HG02642 (cell line): ENCODE data around the gene COX20.

Experiments used
- ATAC-seq: cut with Tn5 transposase; IDR thresholded peaks from one replicate; pipeline ENCODE4 v1.9.1; 2021; ENCODE audit warnings: mild to moderate bottlenecking; ENCODE audit not compliant: unreplicated experiment, poor library complexity

The COX20 gene

GRCh38 chr1:244868484-244869363 lies 33.3 kb downstream of the COX20 start:
- ATAC-seq = no peak

DNA sequence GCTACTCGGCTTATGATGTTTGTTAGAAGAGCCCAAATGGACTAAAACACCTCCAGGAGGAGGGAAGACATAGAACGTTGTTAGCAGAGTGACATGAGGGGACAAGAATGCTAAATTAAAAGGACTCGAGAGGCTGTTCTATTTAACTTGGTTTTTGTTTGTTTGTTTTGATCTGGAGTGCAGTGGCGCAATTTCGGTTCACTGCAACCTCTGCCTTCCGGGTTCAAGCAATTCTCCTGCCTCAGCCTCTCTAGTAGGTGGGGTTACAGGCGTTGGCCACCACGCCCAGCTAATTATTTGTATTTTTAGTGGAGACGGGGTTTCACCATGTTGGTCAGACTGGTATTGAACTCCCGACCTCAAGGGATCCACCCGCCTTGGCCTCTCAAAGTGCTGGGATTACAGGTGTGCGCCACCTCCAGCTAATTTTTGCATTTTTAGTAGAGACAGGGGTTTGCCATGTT lies 33.9 kb downstream of the COX20 start:
- no peak for ATAC-seq

DNA sequence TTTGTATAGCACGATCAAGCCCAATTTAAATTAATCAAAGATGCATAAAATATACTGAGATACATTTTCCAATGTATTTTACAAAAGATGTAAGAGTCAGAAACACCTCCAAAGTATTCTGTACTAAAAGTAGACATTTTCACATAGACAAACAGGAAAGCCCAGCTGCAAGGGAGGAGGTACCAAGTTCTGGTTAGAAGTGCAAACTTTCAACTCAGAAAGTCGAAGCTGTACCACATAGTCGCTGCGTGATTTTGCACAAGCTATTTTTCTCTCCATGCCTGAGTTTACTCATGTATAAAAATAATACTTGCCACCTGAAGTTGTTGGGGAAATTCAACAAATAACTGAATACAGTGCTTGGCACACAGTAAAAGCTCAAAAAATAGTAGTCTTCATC lies 34.5 kb downstream of the COX20 start:
- no peak for ATAC-seq

GRCh38 chr1:244874974-244875579 lies 39.6 kb downstream of the COX20 start:
- ATAC-seq = no peak

- ATAC-seq = no peak
These were observed 40.9 kb downstream of the COX20 start for GRCh38 chr1:244876228-244876910.

- ATAC-seq = no peak
These were observed 43.2 kb downstream of the COX20 start for GRCh38 chr1:244878681-244879080.

DNA sequence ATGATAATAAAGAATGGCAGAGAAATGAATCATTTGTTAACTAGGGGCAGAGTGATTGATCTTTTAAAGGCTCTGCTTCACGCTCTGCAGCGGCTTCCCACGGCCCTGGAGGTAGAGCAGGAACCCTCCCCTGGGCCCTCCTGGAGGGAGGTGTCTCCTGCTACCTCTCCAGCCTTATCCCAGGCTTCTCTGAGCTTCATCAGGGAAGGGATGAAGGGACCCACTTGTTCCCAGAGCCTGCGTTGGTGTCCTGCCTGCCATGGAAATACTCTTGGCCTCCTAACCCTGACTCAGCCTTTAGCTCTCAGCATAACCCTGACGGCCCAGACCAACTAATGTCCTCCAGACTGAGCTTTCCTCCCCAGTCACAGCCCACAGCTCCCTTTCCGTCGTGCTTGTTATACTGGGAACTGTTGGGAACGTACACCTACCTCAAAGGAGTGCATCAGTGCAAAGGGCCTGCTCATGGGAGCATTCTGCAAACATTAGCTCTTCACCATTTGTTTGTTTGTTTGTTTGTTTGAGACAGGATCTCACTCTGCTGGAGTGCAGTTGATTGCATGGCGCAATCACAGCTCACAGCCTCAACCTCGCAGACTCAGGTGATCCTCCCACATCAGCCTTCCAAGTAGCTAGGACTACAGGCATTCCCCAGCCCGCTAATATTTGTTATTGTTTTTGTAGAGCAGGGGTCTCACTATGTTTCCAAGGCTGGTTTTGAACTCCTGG lies 46.3 kb downstream of the COX20 start:
- no peak for ATAC-seq

- no peak for ATAC-seq
These were observed 51.8 kb downstream of the COX20 start for GRCh38 chr1:244887281-244887680.

DNA sequence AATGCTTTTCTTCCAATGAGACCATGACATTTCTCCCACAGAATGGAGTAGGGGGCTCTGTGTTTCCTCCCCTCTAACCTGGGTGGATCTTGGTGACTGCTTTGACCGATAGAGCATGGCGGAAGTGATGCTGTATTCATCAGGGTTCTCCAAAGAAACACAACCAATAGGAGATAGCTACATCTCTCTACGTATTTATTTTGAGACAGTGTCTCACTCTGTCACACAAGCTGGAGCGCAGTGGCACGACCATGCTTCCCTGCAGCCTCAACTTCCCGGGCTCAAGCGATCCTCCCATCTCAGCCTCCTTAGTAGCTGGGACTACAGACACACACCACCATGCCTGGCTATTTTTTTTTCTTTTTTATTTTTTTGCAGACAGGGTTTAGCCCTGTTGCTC lies 58.4 kb downstream of the COX20 start:
- no peak for ATAC-seq
